Peyer's patch (tissue), 4 donors: Measurements from ENCODE around the gene ATP2B2.

Experiments
- POLR2A ChIP-seq, 2 donors: fragments of 450-650 bp; IDR thresholded peaks; one replicate each; pipeline ENCODE4 v1.5.1; 2017; ENCODE audit warnings: antibody characterized with exemption in 2 of 2, mild to moderate bottlenecking in 2 of 2, moderate library complexity in 2 of 2
- TF ChIP-seq, protein P1 (sequence below), 6 experiments: fragments of 450-650 bp in 4 of 6; fragments of 200-600 bp in 2 of 6; sonication (generic) in 1 of 6; IDR thresholded peaks; one replicate each; pipeline ENCODE4 v1.5.1; 2017 to 2019; ENCODE audit warnings: antibody characterized with exemption in 6 of 6, mild to moderate bottlenecking in 3 of 6, moderate library complexity in 1 of 6

DNA sequence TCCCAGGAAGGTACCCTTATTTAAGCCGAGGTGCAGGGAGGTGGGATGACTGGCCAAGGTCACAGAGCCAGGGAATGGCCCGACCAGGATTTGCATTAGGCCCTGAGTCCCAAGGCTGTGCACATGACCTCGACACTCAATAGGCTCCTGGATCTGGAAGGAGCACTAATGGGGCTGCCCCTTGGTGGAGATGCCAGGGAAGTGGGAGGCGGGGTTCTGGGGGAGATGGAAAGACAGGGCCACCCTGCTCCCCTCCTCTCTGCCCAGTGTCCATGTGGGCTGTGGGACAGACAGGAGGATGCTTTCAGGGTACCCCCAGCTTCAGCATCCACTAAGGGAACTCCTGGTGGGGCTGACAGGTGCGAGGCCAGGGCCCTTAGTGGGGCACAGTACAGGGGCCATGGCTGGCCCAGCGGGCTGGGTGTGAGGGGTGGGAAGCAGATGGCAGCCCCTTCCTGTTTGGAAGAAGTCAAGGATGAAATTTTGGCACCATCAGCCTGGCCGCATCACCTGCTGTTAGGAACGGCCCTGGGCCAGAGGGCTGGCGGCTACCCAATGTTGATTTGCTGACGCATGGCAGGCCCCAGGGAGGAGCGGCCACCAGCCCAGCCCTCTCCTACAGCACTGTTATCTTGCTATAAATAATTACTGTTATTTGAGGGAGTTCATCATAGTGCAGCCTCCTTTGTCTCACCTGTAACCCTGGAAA, 37.3 kb downstream of the ATP2B2 start:
- TF ChIP-seq, protein P1, sequence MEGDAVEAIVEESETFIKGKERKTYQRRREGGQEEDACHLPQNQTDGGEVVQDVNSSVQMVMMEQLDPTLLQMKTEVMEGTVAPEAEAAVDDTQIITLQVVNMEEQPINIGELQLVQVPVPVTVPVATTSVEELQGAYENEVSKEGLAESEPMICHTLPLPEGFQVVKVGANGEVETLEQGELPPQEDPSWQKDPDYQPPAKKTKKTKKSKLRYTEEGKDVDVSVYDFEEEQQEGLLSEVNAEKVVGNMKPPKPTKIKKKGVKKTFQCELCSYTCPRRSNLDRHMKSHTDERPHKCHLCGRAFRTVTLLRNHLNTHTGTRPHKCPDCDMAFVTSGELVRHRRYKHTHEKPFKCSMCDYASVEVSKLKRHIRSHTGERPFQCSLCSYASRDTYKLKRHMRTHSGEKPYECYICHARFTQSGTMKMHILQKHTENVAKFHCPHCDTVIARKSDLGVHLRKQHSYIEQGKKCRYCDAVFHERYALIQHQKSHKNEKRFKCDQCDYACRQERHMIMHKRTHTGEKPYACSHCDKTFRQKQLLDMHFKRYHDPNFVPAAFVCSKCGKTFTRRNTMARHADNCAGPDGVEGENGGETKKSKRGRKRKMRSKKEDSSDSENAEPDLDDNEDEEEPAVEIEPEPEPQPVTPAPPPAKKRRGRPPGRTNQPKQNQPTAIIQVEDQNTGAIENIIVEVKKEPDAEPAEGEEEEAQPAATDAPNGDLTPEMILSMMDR (IDR thresholded peaks at IDR 0.05), result no peak
- TF ChIP-seq POLR2A (IDR thresholded peaks at IDR 0.05), result no peak
